ENCODE data around the gene RBM38. TPM values are rescaled to one million over a fixed set of nuclear protein-coding genes. Genes with fewer than 3 reads are reported as not detected.

RBM38 gene
- total and polyA plus RNA-seq, 2 of the 4 experiments (the other 2 are of a cell fraction), result 5.2 to 11.9 TPM

- WGBS, 2 experiments (ENCODE audit: extremely low coverage in 2 of 2, insufficient read length in 1 of 2), result 0% methylated on average over 39 of the region's 64 CpGs; no CpG with 5 or more reads in 1 of the 2 experiments
These were observed 40.0 kb upstream of the RBM38 start, which contains the start of gene RAE1 for GRCh38 chr20:57351042-57351783. TSS of gene RAE1 (plus strand) at chr20:57351255. CDS start at chr20:57354039, 2,784 bp downstream.

More at GRCh38 chr20:57351042-57351783, 40.0 kb upstream of the RBM38 start, which contains the start of gene RAE1:
- ATAC-seq (ENCODE audit: low read depth), result peak; percentile 93
- POLR2A ChIA-PET (ENCODE audit: unreplicated experiment), result interaction anchor here (0.9 to 1.0 kb wide), 2 partner anchors 9 to 11 kb away, joined by 3 read pairs; no protein-coding TSS in a partner anchor
- intact Hi-C loops (cut with micrococcal nuclease), result no loop called here
- Histone ChIP-seq H2BK15ac (ENCODE audit: low read depth, low read length) (no peak within 1 kb of the TSS), H2BK120ac (ENCODE audit: low read depth, low read length) (no peak within 1 kb of the TSS), H4K91ac (ENCODE audit: insufficient read depth, low read depth, low read length) (peak within 1 kb of the TSS; percentile 74; the same call in 1 of the 2 replicates), H3K79me1 (ENCODE audit: low read depth in 1 of 2, low read length in 2 of 2) (peaks cover 18 to 31% of the 10 kb centered on the region in 2 experiments), H3K9me1 (ENCODE audit: insufficient read depth, low read length) (0 out of 2 replicates have a peak, but pooled peaks cover 3% of the 10 kb centered on the region), H3K4ac (ENCODE audit: low read depth, low read length) (peak within 1 kb of the TSS; percentile 79), H3K36me3 (ENCODE audit: control insufficient read depth, insufficient read depth, low read length) (peaks cover 15% of the 10 kb centered on the region), H3K4me3 (ENCODE audit: insufficient read depth, low read depth, low read length) (peak within 1 kb of the TSS; percentile 82), H2AFZ (replicated peaks; ENCODE audit: low read length, poor library complexity) (peak within 1 kb of the TSS; percentile 99), H3K27ac (ENCODE audit: insufficient read depth, low read length) (peak within 1 kb of the TSS; percentile 89), H4K8ac (ENCODE audit: low read depth in 2 of 2, low read length in 2 of 2) (peak within 1 kb of the TSS; percentile 66 to 94), H3K23ac (ENCODE audit: low read depth, low read length) (peak within 1 kb of the TSS; percentile 48), H2BK5ac (ENCODE audit: low read depth, low read length, poor library complexity, severe bottlenecking) (peak within 1 kb of the TSS; percentile 79), H3K14ac (replicated peaks; ENCODE audit: low read depth, low read length) (peak within 1 kb of the TSS; percentile 54; the same call in 1 of the 2 replicates), H3K4me1 (ENCODE audit: control insufficient read depth, insufficient read depth, low read length) (peaks cover 3% of the 10 kb centered on the region; the same call in 1 of the 2 replicates), H4K20me1 (ENCODE audit: insufficient read depth, low read length) (peaks cover 14% of the 10 kb centered on the region), H2AK5ac (ENCODE audit: low read depth, low read length) (peak within 1 kb of the TSS; percentile 65; the same call in 1 of the 2 replicates), H2AK9ac (replicated peaks; ENCODE audit: low read depth, low read length, poor library complexity) (peak within 1 kb of the TSS; percentile 81), H4K5ac (ENCODE audit: low read depth, low read length) (peak within 1 kb of the TSS; percentile 90), H3K27me3 (ENCODE audit: control insufficient read depth, insufficient read depth, low read length) (no peaks in the 10 kb centered on the region), H3K18ac (ENCODE audit: low read depth, low read length) (no peak within 1 kb of the TSS), H3K9ac (ENCODE audit: low read depth, low read length) (peak within 1 kb of the TSS; percentile 96), H3K4me2 (ENCODE audit: low read depth, low read length) (peak within 1 kb of the TSS; percentile 96), H3K9me3 (ENCODE audit: control insufficient read depth, insufficient read depth, low read length) (no peaks in the 10 kb centered on the region), H2BK20ac (ENCODE audit: low read depth, low read length) (no peak within 1 kb of the TSS), H3K56ac (ENCODE audit: extremely low read depth, insufficient read depth, low read length) (peak within 1 kb of the TSS; percentile 77)
- DNase-seq, result peak; percentile 92
- CTCF ChIA-PET, result interaction anchor here (0.6 kb wide), 1 partner anchor 1474 kb away, joined by 3 read pairs; no protein-coding TSS in a partner anchor
- TSS peak; percentile 28 for BruUV-seq (replicated peaks)
- TF ChIP-seq POLR2A (IDR thresholded peaks at IDR 0.05; ENCODE audit: low read depth, low read length) (peak; percentile 91), CHD1 (IDR thresholded peaks at IDR 0.05; ENCODE audit: low read depth, low read length) (no peak), MAFK (IDR thresholded peaks at IDR 0.05; ENCODE audit: low read depth, low read length) (0 out of 2 replicates have a peak, but pooled peaks have one; percentile 18), ELK1 (IDR thresholded peaks at IDR 0.05; ENCODE audit: borderline replicate concordance, low read depth, low read length) (no peak), MXI1 (IDR thresholded peaks at IDR 0.05; ENCODE audit: borderline replicate concordance, low read depth, low read length) (no peak), NFE2L2 (IDR thresholded peaks at IDR 0.05; ENCODE audit: low read depth, low read length) (no peak), RFX5 (IDR thresholded peaks at IDR 0.05; ENCODE audit: low read depth, low read length) (no peak)
- in situ Hi-C loops (cut with MboI; ENCODE audit: low sequenced_read_pairs), result loop anchor here (25.0 kb wide), 1 partner anchor 964 kb away; the partner anchor contains the start of genes AURKA and CSTF1
- dilution Hi-C loops (cut with HindIII; ENCODE audit: low sequenced_read_pairs, unreplicated experiment), result no loop called here

Measured in IMR-90 (cell line).